ENCODE measurements around the gene PEPD.

The PEPD gene

DNA sequence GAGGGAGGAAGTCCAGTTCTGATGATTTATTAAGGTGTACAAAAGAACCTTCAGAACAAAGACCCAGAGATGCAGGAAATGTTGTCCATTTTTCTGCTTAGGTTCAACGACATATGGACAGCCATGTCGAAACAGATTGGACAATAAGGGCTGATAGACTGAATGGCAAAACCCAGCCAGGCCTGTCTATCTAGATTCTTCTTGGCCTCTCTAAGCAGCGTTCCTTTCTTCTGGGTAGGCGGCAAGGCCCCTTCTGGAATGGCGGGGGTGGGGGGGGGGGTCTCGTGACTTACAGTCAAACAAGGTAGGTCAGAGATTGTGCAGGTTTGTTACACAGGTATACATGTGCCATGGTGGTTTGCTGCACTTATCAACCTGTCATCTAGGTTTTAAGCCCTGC is 39.7 kb upstream of the PEPD start:
- ChIA-PET CTCF (no interaction called here), POLR2A (no interaction called here)
- no peak overlapping the region for H3K4me3 ChIP-seq (ENCODE audit: low read depth, low read length)
- DNase-seq (ENCODE audit: low read depth, low spot score) = no peak
- no peak for TF ChIP-seq CTCF (IDR thresholded peaks at IDR 0.05; ENCODE audit: insufficient read depth, low read length, missing control alignments)

GRCh38 chr19:33559996-33560395 is 38.4 kb upstream of the PEPD start:
- H3K4me3 ChIP-seq (ENCODE audit: low read depth, low read length) = no peak overlapping the region
- POLR2A ChIA-PET = no interaction called here
- CTCF ChIA-PET = no interaction called here
- DNase-seq (ENCODE audit: low read depth, low spot score) = no peak
- no peak for TF ChIP-seq CTCF (IDR thresholded peaks at IDR 0.05; ENCODE audit: insufficient read depth, low read length, missing control alignments)

- no peak overlapping the region for H3K4me3 ChIP-seq (ENCODE audit: low read depth, low read length)
- no peak for TF ChIP-seq CTCF (IDR thresholded peaks at IDR 0.05; ENCODE audit: insufficient read depth, low read length, missing control alignments)
- CTCF ChIA-PET = no interaction called here
- POLR2A ChIA-PET = no interaction called here
- DNase-seq (ENCODE audit: low read depth, low spot score) = no peak
Observed at GRCh38 chr19:33558856-33559255, 37.3 kb upstream of the PEPD start.

DNA sequence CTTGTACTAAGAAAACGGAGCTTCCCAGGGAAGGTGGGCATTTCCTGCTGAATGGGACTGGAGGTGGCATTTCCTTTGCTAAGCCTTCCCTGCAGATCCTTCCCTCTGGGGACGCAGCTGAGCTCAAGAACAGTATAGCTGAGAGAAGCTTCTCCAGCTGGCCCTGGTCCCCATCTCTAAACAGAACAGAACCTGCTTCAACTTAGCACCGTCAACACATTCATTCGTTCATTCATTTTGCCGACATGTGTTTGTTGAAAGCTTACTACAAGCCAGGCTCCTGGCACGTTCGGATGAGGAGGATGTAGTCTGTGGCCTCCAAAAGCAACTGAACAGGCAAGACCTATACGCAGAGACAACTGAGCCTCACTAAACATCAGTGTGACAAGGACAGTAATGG is 36.6 kb upstream of the PEPD start:
- no peak for DNase-seq (ENCODE audit: low read depth, low spot score)
- CTCF ChIA-PET = no interaction called here
- H3K4me3 ChIP-seq (ENCODE audit: low read depth, low read length) = no peak overlapping the region
- POLR2A ChIA-PET = no interaction called here
- no peak for TF ChIP-seq CTCF (IDR thresholded peaks at IDR 0.05; ENCODE audit: insufficient read depth, low read length, missing control alignments)

- POLR2A ChIA-PET = no interaction called here
- TF ChIP-seq CTCF (IDR thresholded peaks at IDR 0.05; ENCODE audit: insufficient read depth, low read length, missing control alignments) = no peak
- CTCF ChIA-PET = no interaction called here
- no peak overlapping the region for H3K4me3 ChIP-seq (ENCODE audit: low read depth, low read length)
- no peak for DNase-seq (ENCODE audit: low read depth, low spot score)
Observed at GRCh38 chr19:33557720-33558119, 36.1 kb upstream of the PEPD start.

GRCh38 chr19:33557196-33557595 is 35.6 kb upstream of the PEPD start:
- ChIA-PET CTCF (no interaction called here), POLR2A (no interaction called here)
- no peak overlapping the region for H3K4me3 ChIP-seq (ENCODE audit: low read depth, low read length)
- TF ChIP-seq CTCF (IDR thresholded peaks at IDR 0.05; ENCODE audit: insufficient read depth, low read length, missing control alignments) = no peak
- DNase-seq (ENCODE audit: low read depth, low spot score) = no peak
